NT2/D1 (cell line): ENCODE measurements around the gene PICALM.

Experiments used
- DNase-seq: peaks from one replicate; pipeline ENCODE4 v3.0.0-alpha.2; 2011; ENCODE audit warnings: low read depth, low spot score
- H3K27me3 ChIP-seq: 2 replicates; pipeline ENCODE4 v1.6.0; 2011; ENCODE audit warnings: mild to moderate bottlenecking; ENCODE audit not compliant: insufficient read length, insufficient read depth
- H3K36me3 ChIP-seq: 2 replicates; pipeline ENCODE4 v1.6.1; 2011; ENCODE audit warnings: mild to moderate bottlenecking, low read length, mixed read lengths; ENCODE audit not compliant: insufficient read depth, insufficient read length
- H3K4me1 ChIP-seq: 2 replicates; pipeline ENCODE4 v1.5.1; 2011; ENCODE audit not compliant: insufficient read depth, insufficient read length
- H3K4me3 ChIP-seq: 2 replicates; pipeline ENCODE4 v1.5.1; 2011; ENCODE audit warnings: low read depth; ENCODE audit not compliant: insufficient read length
- H3K9ac ChIP-seq: 2 replicates; pipeline ENCODE4 v1.6.0; 2011; ENCODE audit warnings: low read depth; ENCODE audit not compliant: insufficient read length
- H3K9me3 ChIP-seq: 2 replicates; pipeline ENCODE4 v1.5.1; 2011; ENCODE audit warnings: mild to moderate bottlenecking, low read length; ENCODE audit not compliant: insufficient read depth
- SUZ12 ChIP-seq: IDR thresholded peaks from 2 replicates; pipeline ENCODE4 v1.6.1; 2011; ENCODE audit not compliant: insufficient read length, insufficient read depth; ENCODE audit errors: extremely low read depth
- YY1 ChIP-seq: IDR thresholded peaks from 2 replicates; pipeline ENCODE4 v1.6.1; 2011; ENCODE audit not compliant: insufficient read length, insufficient read depth
- ZNF274 ChIP-seq: IDR thresholded peaks from 2 replicates; pipeline ENCODE4 v1.6.1; 2011; ENCODE audit warnings: mild to moderate bottlenecking, low read depth, low read length

The PICALM gene

GRCh38 chr11:85914425-85914824, 154.5 kb downstream of the PICALM start:
- TF ChIP-seq YY1 (no peak), SUZ12 (no peak), ZNF274 (no peak)
- Histone ChIP-seq H3K9me3 (no peaks in the 10 kb centered on the region), H3K9ac (no peak overlapping the region), H3K4me1 (no peaks in the 10 kb centered on the region), H3K4me3 (no peak overlapping the region), H3K36me3 (no peaks in the 10 kb centered on the region), H3K27me3 (no peaks in the 10 kb centered on the region)
- DNase-seq, result no peak

- DNase-seq, result no peak
- H3K4me1 ChIP-seq, result no peaks in the 10 kb centered on the region
- TF ChIP-seq ZNF274 (no peak), SUZ12 (no peak), YY1 (no peak)
- no peaks in the 10 kb centered on the region for H3K36me3 ChIP-seq
- no peaks in the 10 kb centered on the region for H3K9me3 ChIP-seq
- H3K9ac ChIP-seq, result no peak overlapping the region
- H3K4me3 ChIP-seq, result no peak overlapping the region
- no peaks in the 10 kb centered on the region for H3K27me3 ChIP-seq
Measured at GRCh38 chr11:85913513-85913912, 155.4 kb downstream of the PICALM start.

DNA sequence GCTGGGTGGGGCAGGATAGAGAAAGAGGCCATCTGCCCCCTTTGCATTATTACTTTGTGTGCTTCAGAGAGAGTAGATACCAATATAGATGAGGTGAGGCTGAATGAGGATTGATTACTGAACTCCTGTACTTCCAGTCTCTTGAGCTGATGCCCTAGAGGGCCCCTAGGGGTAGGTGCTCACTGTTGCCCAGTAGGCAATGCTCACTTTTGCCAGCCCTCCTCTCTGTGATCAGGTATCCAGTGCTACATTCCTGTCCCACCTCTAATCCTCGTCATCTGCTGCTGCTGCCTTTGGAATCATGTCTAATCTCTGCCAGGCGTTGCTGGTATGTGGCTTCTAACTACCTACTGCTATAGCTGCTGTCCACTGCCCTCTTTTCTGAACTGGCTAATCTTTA, 156.5 kb downstream of the PICALM start:
- no peak for TF ChIP-seq YY1
- no peak for TF ChIP-seq SUZ12
- no peak for TF ChIP-seq ZNF274
- no peaks in the 10 kb centered on the region for H3K27me3 ChIP-seq
- no peaks in the 10 kb centered on the region for H3K36me3 ChIP-seq
- H3K9me3 ChIP-seq, result no peaks in the 10 kb centered on the region
- H3K4me3 ChIP-seq, result no peak overlapping the region
- DNase-seq, result no peak
- no peaks in the 10 kb centered on the region for H3K4me1 ChIP-seq
- H3K9ac ChIP-seq, result no peak overlapping the region
